K562 (cell line): Measurements from ENCODE around the gene AFF2.

Source experiments
- ATF1 ChIP-seq, 2 experiments: fragments of 450-650 bp in 1 of 2; IDR thresholded peaks; 2 replicates each; pipeline ENCODE4 v1.6.1; 2016; ENCODE audit warnings: missing compliant biosample characterization in 1 of 2, missing genetic modification characterization in 1 of 2
- CREM ChIP-seq: IDR thresholded peaks from 2 replicates; pipeline ENCODE4 v1.6.1; 2014; ENCODE audit warnings: antibody characterized with exemption, low read depth
- CTCF ChIP-seq, 3 experiments: IDR thresholded peaks in 2 of 3; conservative IDR thresholded peaks in 1 of 3; 2 replicates each; pipeline ENCODE4 v1.5.1; 2011 to 2012; ENCODE audit warnings: low read length in 3 of 3, mild to moderate bottlenecking in 3 of 3, control low read depth in 2 of 3, improper control_type of control experiment in 1 of 3, inconsistent platforms in 1 of 3, low read depth in 1 of 3, mixed read lengths in 1 of 3, moderate library complexity in 1 of 3; ENCODE audit not compliant: insufficient read depth in 2 of 3
- CXXC5 ChIP-seq: fragments of 250-450 bp; sonication (Bioruptor Pico); IDR thresholded peaks from 2 replicates; pipeline ENCODE4 v1.8.0; 2022; ENCODE audit warnings: inconsistent platforms, mild to moderate bottlenecking, moderate library complexity
- EGR1 ChIP-seq: fragments of 450-650 bp; conservative IDR thresholded peaks from 2 replicates; pipeline ENCODE4 v1.6.1; 2017; ENCODE audit warnings: mild to moderate bottlenecking
- PML ChIP-seq: IDR thresholded peaks from 2 replicates; pipeline ENCODE4 v1.6.1; 2012; ENCODE audit warnings: low read length, inconsistent platforms
- RAD21 ChIP-seq, 2 experiments: fragments of 250-450 bp in 1 of 2; fragments of 450-650 bp in 1 of 2; sonication (Bioruptor Pico) in 1 of 2; formaldehyde crosslinking in 1 of 2; IDR thresholded peaks in 1 of 2; conservative IDR thresholded peaks in 1 of 2; 2 replicates each; pipeline versions ENCODE4 v1.4.0 to v1.8.0; 2020 to 2022; ENCODE audit warnings: mild to moderate bottlenecking in 2 of 2, moderate library complexity in 1 of 2
- RBM15 ChIP-seq: fragments of 200-400 bp; formaldehyde crosslinking; IDR thresholded peaks from 2 replicates; pipeline ENCODE4 v1.6.1; 2018; ENCODE audit warnings: mild to moderate bottlenecking, low read length, moderate library complexity; ENCODE audit not compliant: insufficient read depth
- TAL1 ChIP-seq: fragments of 450-650 bp; IDR thresholded peaks from 2 replicates; pipeline ENCODE4 v1.6.1; 2016; ENCODE audit warnings: mild to moderate bottlenecking
- ZNF197 ChIP-seq: fragments of 200-800 bp; sonication (Bioruptor generic); IDR thresholded peaks from 2 replicates; pipeline ENCODE4 v1.6.1; 2016; ENCODE audit warnings: low read depth, missing genetic modification characterization, missing compliant biosample characterization

GRCh38 chrX:148536961-148537360 is 36.5 kb downstream of the AFF2 start:
- TF ChIP-seq ATF1 (CRISPR knock-in tag; IDR thresholded peaks at IDR 0.05) (no peak), ATF1 (tag; IDR thresholded peaks at IDR 0.05) (no peak), CREM (no peak), CTCF (IDR thresholded peaks at IDR 0.05 in 2 of 3, conservative IDR thresholded peaks at IDR 0.05 in 1 of 3; ENCODE audit: insufficient read depth in 2 of 3, low read depth in 1 of 3, low read length in 3 of 3) (no peak), TAL1 (no peak), RAD21 (CRISPR knock-in tag; conservative IDR thresholded peaks at IDR 0.05 in 1 of 2, IDR thresholded peaks at IDR 0.05 in 1 of 2) (no peak), RBM15 (no peak), EGR1 (no peak), PML (no peak), CXXC5 (no peak), ZNF197 (no peak)
